K562 (cell line): ENCODE measurements around the gene ACSS2. TPM values are rescaled to one million over a fixed set of nuclear protein-coding genes. Genes with fewer than 3 reads are reported as not detected.

Experiments used
- BRD4 ChIP-seq: fragments of 200-600 bp; sonication (generic); IDR thresholded peaks from 2 replicates; pipeline ENCODE4 v1.6.1; 2017; ENCODE audit warnings: inconsistent platforms
- CHD4 ChIP-seq: fragments of 200-600 bp; sonication (generic); IDR thresholded peaks from 3 replicates; pipeline ENCODE4 v1.6.1; 2012; ENCODE audit warnings: low read depth, mild to moderate bottlenecking, mixed read lengths, low read length, inconsistent platforms; ENCODE audit not compliant: insufficient read depth, insufficient replicate concordance, poor library complexity, severe bottlenecking
- ERF ChIP-seq: fragments of 450-650 bp; formaldehyde crosslinking; IDR thresholded peaks from 2 replicates; pipeline ENCODE4 v1.4.0; 2020; ENCODE audit warnings: mild to moderate bottlenecking, mixed read lengths
- FIP1L1 ChIP-seq: fragments of 200-400 bp; formaldehyde crosslinking; IDR thresholded peaks from 2 replicates; pipeline ENCODE4 v1.6.1; 2018; ENCODE audit warnings: mild to moderate bottlenecking, low read depth, low read length; ENCODE audit not compliant: poor library complexity, severe bottlenecking
- NR1H2 ChIP-seq: sonication (generic); formaldehyde crosslinking; IDR thresholded peaks from 2 replicates; pipeline ENCODE4 v1.4.0; 2020; ENCODE audit warnings: mild to moderate bottlenecking, missing genetic modification reagents
- NRF1 ChIP-seq, 2 experiments: fragments of 450-650 bp; IDR thresholded peaks in 1 of 2; conservative IDR thresholded peaks in 1 of 2; 2 replicates each; pipeline ENCODE4 v1.6.1; 2014; ENCODE audit warnings: mild to moderate bottlenecking in 2 of 2
- REST ChIP-seq, 2 experiments: fragments of 450-650 bp; formaldehyde crosslinking in 1 of 2; IDR thresholded peaks; 2 replicates each; pipeline versions ENCODE4 v1.4.0 to v1.6.1; 2014 to 2020; ENCODE audit warnings: mild to moderate bottlenecking in 2 of 2, borderline replicate concordance in 1 of 2, low read depth in 1 of 2
- SIRT6 ChIP-seq: IDR thresholded peaks from one replicate; pipeline ENCODE4 v1.6.1; 2012; ENCODE audit warnings: low read depth, mild to moderate bottlenecking, control low read depth, inconsistent platforms, low read length, moderate library complexity
- SREBF1 ChIP-seq: fragments of 150-350 bp; IDR thresholded peaks from 2 replicates; pipeline ENCODE4 v1.6.1; 2014; ENCODE audit warnings: antibody characterized with exemption, low read depth, low read length, borderline replicate concordance
- SRSF7 ChIP-seq: fragments of 200-400 bp; formaldehyde crosslinking; optimal IDR thresholded peaks from 2 replicates; pipeline ENCODE3; 2017; ENCODE audit warnings: mild to moderate bottlenecking, low read depth, low read length
- TBP ChIP-seq: optimal IDR thresholded peaks from 2 replicates; pipeline ENCODE3; 2011; ENCODE audit warnings: low read depth, low read length, improper control_type of control experiment
- ZBTB43 ChIP-seq: sonication (generic); formaldehyde crosslinking; IDR thresholded peaks from 2 replicates; pipeline ENCODE4 v1.8.0; 2023; ENCODE audit warnings: mild to moderate bottlenecking, missing genetic modification reagents
- ZNF518B ChIP-seq: fragments of 250-450 bp; sonication (Bioruptor Pico); IDR thresholded peaks from 2 replicates; pipeline ENCODE4 v1.5.0; 2021; ENCODE audit warnings: mild to moderate bottlenecking, moderate library complexity
- polyA plus RNA-seq, 8 experiments: library from polyadenylated mRNA; depleted of rRNA in 4 of 8; stranded (reverse) in 5 of 8; unstranded in 3 of 8; fragments of >200 nt; fragmentation: Nextera tagmentation in 2 of 8; fragmentation: Illumina TruSeq in 1 of 8; extraction: Ambion mirVana in 2 of 8; extraction: Trizol in 1 of 8; gene quantifications; 2 replicates each; pipeline versions ENCODE4 v1.2.1 to v1.2.3, GENCODE V29; 2011 to 2014; ENCODE audit warnings: inconsistent platforms in 1 of 8, missing spikeins in 1 of 8
- total RNA-seq, 7 experiments: library from RNA; depleted of rRNA in 6 of 7; stranded (reverse); fragments of >200 nt in 6 of 7; fragmentation: Illumina TruSeq in 2 of 7; extraction: Trizol in 2 of 7; gene quantifications; 2 replicates each; pipeline versions ENCODE4 v1.2.1 to v1.2.3, GENCODE V29; 2011 to 2021; ENCODE audit warnings: low replicate concordance in 1 of 7

ACSS2 gene
- total and polyA plus RNA-seq, 9 of the 15 experiments (the other 6 are each of a cell fraction or from before 2014, with no cell fraction given): 21.9 to 246 (median 66.2) TPM

- TF ChIP-seq ZNF518B (CRISPR knock-in tag) (no peak), ZBTB43 (no peak), SIRT6 (no peak), BRD4 (no peak), NRF1 (conservative IDR thresholded peaks at IDR 0.05 in 1 of 2, IDR thresholded peaks at IDR 0.05 in 1 of 2) (peak; percentile 62 to 74), REST (IDR thresholded peaks at IDR 0.05; ENCODE audit: borderline replicate concordance) (peak; percentile 43; the same call in 1 of the 2 replicates), REST (CRISPR knock-in tag; IDR thresholded peaks at IDR 0.05; ENCODE audit: low read depth) (no peak), CHD4 (no peak), FIP1L1 (no peak), TBP (no peak), ERF (no peak), NR1H2 (CRISPR knock-in tag) (no peak), SRSF7 (no peak), SREBF1 (peak; percentile 58; the same call in 1 of the 2 replicates)
Observed at GRCh38 chr20:34875642-34876405, 588 bp upstream of the ACSS2 start (continued).
